Measurements from ENCODE around the gene TICAM1. TPM values are rescaled to one million over a fixed set of nuclear protein-coding genes. Genes with fewer than 3 reads are reported as not detected.

The TICAM1 gene
- polyA plus RNA-seq (2012; ENCODE audit: insufficient read depth, insufficient read length, low read depth): 11.3 TPM

GRCh38 chr19:4831304-4831978 lies at the start of gene TICAM1:
Gene TICAM1, minus strand, starts transcription at chr19:4831712. Its CDS starts 13,335 bp downstream, at chr19:4818377.
- no peaks in the 10 kb centered on the region for H3K36me3 ChIP-seq
- peak within 1 kb of the TSS; percentile 79 for H3K4me3 ChIP-seq (ENCODE audit: low read depth, low read length)
- H3K9me3 ChIP-seq: no peaks in the 10 kb centered on the region
- DNase-seq: peak; percentile 40
- H3K4me1 ChIP-seq: no peaks in the 10 kb centered on the region
- no peaks in the 10 kb centered on the region for H3K27me3 ChIP-seq
- TF ChIP-seq, protein P1, sequence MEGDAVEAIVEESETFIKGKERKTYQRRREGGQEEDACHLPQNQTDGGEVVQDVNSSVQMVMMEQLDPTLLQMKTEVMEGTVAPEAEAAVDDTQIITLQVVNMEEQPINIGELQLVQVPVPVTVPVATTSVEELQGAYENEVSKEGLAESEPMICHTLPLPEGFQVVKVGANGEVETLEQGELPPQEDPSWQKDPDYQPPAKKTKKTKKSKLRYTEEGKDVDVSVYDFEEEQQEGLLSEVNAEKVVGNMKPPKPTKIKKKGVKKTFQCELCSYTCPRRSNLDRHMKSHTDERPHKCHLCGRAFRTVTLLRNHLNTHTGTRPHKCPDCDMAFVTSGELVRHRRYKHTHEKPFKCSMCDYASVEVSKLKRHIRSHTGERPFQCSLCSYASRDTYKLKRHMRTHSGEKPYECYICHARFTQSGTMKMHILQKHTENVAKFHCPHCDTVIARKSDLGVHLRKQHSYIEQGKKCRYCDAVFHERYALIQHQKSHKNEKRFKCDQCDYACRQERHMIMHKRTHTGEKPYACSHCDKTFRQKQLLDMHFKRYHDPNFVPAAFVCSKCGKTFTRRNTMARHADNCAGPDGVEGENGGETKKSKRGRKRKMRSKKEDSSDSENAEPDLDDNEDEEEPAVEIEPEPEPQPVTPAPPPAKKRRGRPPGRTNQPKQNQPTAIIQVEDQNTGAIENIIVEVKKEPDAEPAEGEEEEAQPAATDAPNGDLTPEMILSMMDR (IDR thresholded peaks at IDR 0.05; ENCODE audit: low read depth, low read length): no peak

- no peaks in the 10 kb centered on the region for H3K9me3 ChIP-seq
- TF ChIP-seq, protein P1 (IDR thresholded peaks at IDR 0.05; ENCODE audit: low read depth, low read length): no peak
- H3K27me3 ChIP-seq: no peaks in the 10 kb centered on the region
- no peaks in the 10 kb centered on the region for H3K36me3 ChIP-seq
- no peak for DNase-seq
- no peaks in the 10 kb centered on the region for H3K4me1 ChIP-seq
- no peak overlapping the region for H3K4me3 ChIP-seq (ENCODE audit: low read depth, low read length)
Measured at GRCh38 chr19:4879041-4879440, 47.5 kb upstream of the TICAM1 start.

- no peak overlapping the region for H3K4me3 ChIP-seq (ENCODE audit: low read depth, low read length)
- TF ChIP-seq, protein P1 (IDR thresholded peaks at IDR 0.05; ENCODE audit: low read depth, low read length): no peak
- H3K4me1 ChIP-seq: no peaks in the 10 kb centered on the region
- H3K9me3 ChIP-seq: no peaks in the 10 kb centered on the region
- no peak for DNase-seq
- H3K36me3 ChIP-seq: no peaks in the 10 kb centered on the region
- no peaks in the 10 kb centered on the region for H3K27me3 ChIP-seq
Measured at GRCh38 chr19:4878491-4878968, 47.0 kb upstream of the TICAM1 start.

- no peak for DNase-seq
- H3K4me1 ChIP-seq: no peaks in the 10 kb centered on the region
- no peaks in the 10 kb centered on the region for H3K36me3 ChIP-seq
- H3K27me3 ChIP-seq: no peaks in the 10 kb centered on the region
- no peak overlapping the region for H3K4me3 ChIP-seq (ENCODE audit: low read depth, low read length)
- TF ChIP-seq, protein P1 (IDR thresholded peaks at IDR 0.05; ENCODE audit: low read depth, low read length): no peak
- no peaks in the 10 kb centered on the region for H3K9me3 ChIP-seq
Measured at GRCh38 chr19:4877753-4878490, 46.4 kb upstream of the TICAM1 start.

DNA sequence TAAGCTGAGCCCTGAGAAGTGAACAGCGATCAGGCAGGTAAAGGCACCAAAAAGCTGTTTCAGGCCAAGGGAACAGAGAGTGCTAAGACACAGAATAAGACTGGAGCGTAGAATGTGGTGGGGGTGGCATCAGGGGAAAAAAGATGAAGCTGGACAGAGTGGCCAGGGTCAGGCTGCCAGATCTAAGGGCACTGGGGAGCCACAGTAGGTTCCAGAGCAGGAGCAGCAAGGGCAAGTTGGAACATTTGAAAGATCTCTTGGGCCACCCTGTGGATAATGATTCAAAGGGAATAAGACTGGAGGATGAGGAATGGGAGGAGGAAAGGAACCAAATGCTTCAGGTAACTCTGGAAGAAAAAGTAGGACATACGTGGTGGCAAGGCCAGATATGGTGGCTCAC lies 42.4 kb upstream of the TICAM1 start:
- H3K36me3 ChIP-seq: no peaks in the 10 kb centered on the region
- H3K4me3 ChIP-seq (ENCODE audit: low read depth, low read length): no peak overlapping the region
- H3K27me3 ChIP-seq: no peaks in the 10 kb centered on the region
- H3K9me3 ChIP-seq: no peaks in the 10 kb centered on the region
- no peak for DNase-seq
- TF ChIP-seq, protein P1 (IDR thresholded peaks at IDR 0.05; ENCODE audit: low read depth, low read length): no peak
- no peaks in the 10 kb centered on the region for H3K4me1 ChIP-seq

GRCh38 chr19:4871711-4872110 lies 40.2 kb upstream of the TICAM1 start:
- DNase-seq: no peak
- Histone ChIP-seq H3K4me1 (no peaks in the 10 kb centered on the region), H3K4me3 (ENCODE audit: low read depth, low read length) (no peak overlapping the region), H3K27me3 (no peaks in the 10 kb centered on the region), H3K36me3 (no peaks in the 10 kb centered on the region), H3K9me3 (no peaks in the 10 kb centered on the region)
- TF ChIP-seq, protein P1 (IDR thresholded peaks at IDR 0.05; ENCODE audit: low read depth, low read length): no peak

Measured in BE2C (cell line).